COR-L47 (cell line): ENCODE results near the gene ATRNL1.
"Not testable (repeated sequence)": the region's sequence is repeated elsewhere in the genome, so short reads cannot be mapped to it uniquely, and the experiment has no call there.

ENCODE experiments used
- DNase-seq: peaks from one replicate; lab custom pipeline; 2025; lab: John Stamatoyannopoulos, UW

Gene ATRNL1

GRCh38 chr10:115432188-115432819 lies 339.1 kb downstream of the ATRNL1 start:
- no peak for DNase-seq

GRCh38 chr10:115436999-115437398 lies 343.8 kb downstream of the ATRNL1 start:
- DNase-seq, result no peak

- no peak for DNase-seq
Observed at GRCh38 chr10:115441907-115442545, 348.9 kb downstream of the ATRNL1 start.

- no peak for DNase-seq
Observed at GRCh38 chr10:115456812-115457211, 363.6 kb downstream of the ATRNL1 start.

- DNase-seq, result no peak
Observed at GRCh38 chr10:115483294-115483693, 390.1 kb downstream of the ATRNL1 start.

- DNase-seq, result no peak
Observed at GRCh38 chr10:115491526-115492140, 398.5 kb downstream of the ATRNL1 start.

- no peak for DNase-seq
Observed at GRCh38 chr10:115503546-115503945, 410.4 kb downstream of the ATRNL1 start.

- DNase-seq, result no peak
Observed at GRCh38 chr10:115514895-115515294, 421.7 kb downstream of the ATRNL1 start.

- no peak for DNase-seq
Observed at GRCh38 chr10:115525141-115525540, 432.0 kb downstream of the ATRNL1 start.

GRCh38 chr10:115527682-115528081 lies 434.5 kb downstream of the ATRNL1 start:
- not testable (repeated sequence) for DNase-seq

GRCh38 chr10:115536401-115536800 lies 443.2 kb downstream of the ATRNL1 start:
- not testable (repeated sequence) for DNase-seq

- no peak for DNase-seq
Observed at GRCh38 chr10:115539142-115539762, 446.1 kb downstream of the ATRNL1 start.

- DNase-seq, result no peak
Observed at GRCh38 chr10:115555887-115556402, 462.8 kb downstream of the ATRNL1 start.

GRCh38 chr10:115558252-115558651 lies 465.1 kb downstream of the ATRNL1 start:
- DNase-seq, result no peak

GRCh38 chr10:115566867-115567266 lies 473.7 kb downstream of the ATRNL1 start:
- peak; percentile 36 for DNase-seq

- no peak for DNase-seq
Observed at GRCh38 chr10:115572740-115573455, 479.7 kb downstream of the ATRNL1 start.

- DNase-seq, result no peak
Observed at GRCh38 chr10:115580239-115580638, 487.1 kb downstream of the ATRNL1 start.

- DNase-seq, result no peak
Observed at GRCh38 chr10:115593060-115593459, 499.9 kb downstream of the ATRNL1 start.

GRCh38 chr10:115604627-115605026 lies 511.5 kb downstream of the ATRNL1 start:
- no peak for DNase-seq

- DNase-seq, result no peak
Observed at GRCh38 chr10:115606086-115606485, 512.9 kb downstream of the ATRNL1 start.

GRCh38 chr10:115606741-115607140 lies 513.6 kb downstream of the ATRNL1 start:
- DNase-seq, result no peak

- DNase-seq, result no peak
Observed at GRCh38 chr10:115624448-115624847, 531.3 kb downstream of the ATRNL1 start.
